ENCODE data around the gene SLC38A2.

The SLC38A2 gene

GRCh38 chr12:46390881-46391280, 18.3 kb upstream of the SLC38A2 start:
- no peak for DNase-seq

GRCh38 chr12:46390304-46390703, 17.7 kb upstream of the SLC38A2 start:
- DNase-seq = no peak

GRCh38 chr12:46389031-46389616, 16.6 kb upstream of the SLC38A2 start:
- no peak for DNase-seq

GRCh38 chr12:46388427-46389021, 16.0 kb upstream of the SLC38A2 start:
- no peak for DNase-seq

- no peak for DNase-seq
These were observed 15.1 kb upstream of the SLC38A2 start for GRCh38 chr12:46387670-46388069.

GRCh38 chr12:46386877-46387629, 14.5 kb upstream of the SLC38A2 start:
- no peak for DNase-seq

GRCh38 chr12:46386360-46386867, 13.8 kb upstream of the SLC38A2 start:
- DNase-seq = no peak

GRCh38 chr12:46385438-46385837, 12.9 kb upstream of the SLC38A2 start:
- DNase-seq = no peak

- DNase-seq = no peak
These were observed 12.1 kb upstream of the SLC38A2 start for GRCh38 chr12:46384451-46385309.

GRCh38 chr12:46383654-46384450, 11.3 kb upstream of the SLC38A2 start:
- peak; percentile 85 for DNase-seq

- peak; percentile 94 for DNase-seq
These were observed 10.5 kb upstream of the SLC38A2 start for GRCh38 chr12:46382964-46383653.

GRCh38 chr12:46382408-46382963, 9.9 kb upstream of the SLC38A2 start:
- no peak for DNase-seq

GRCh38 chr12:46380881-46381280, 8.3 kb upstream of the SLC38A2 start:
- DNase-seq = no peak

GRCh38 chr12:46380022-46380796, 7.6 kb upstream of the SLC38A2 start:
- no peak for DNase-seq

GRCh38 chr12:46379352-46379751, 6.8 kb upstream of the SLC38A2 start:
- no peak for DNase-seq

- no peak for DNase-seq
These were observed 6.0 kb upstream of the SLC38A2 start for GRCh38 chr12:46378530-46378929.

- DNase-seq = no peak
These were observed 5.1 kb upstream of the SLC38A2 start for GRCh38 chr12:46377678-46378077.

- no peak for DNase-seq
These were observed 4.0 kb upstream of the SLC38A2 start for GRCh38 chr12:46376579-46376978.

GRCh38 chr12:46374711-46375110, 2.1 kb upstream of the SLC38A2 start:
- DNase-seq = no peak

- DNase-seq = no peak
These were observed 1.7 kb upstream of the SLC38A2 start for GRCh38 chr12:46374310-46374709.
